Thoracic aorta (tissue), 2 donors: ENCODE data around the gene LCA5L. TPM values are rescaled to one million over a fixed set of nuclear protein-coding genes. Genes with fewer than 3 reads are reported as not detected.

Experiments
- ATAC-seq: fragments of 150-250 bp; one replicate; pipeline ENCODE4 v1.8.0; 2017; ENCODE audit warnings: low read depth; ENCODE audit not compliant: insufficient number of reproducible peaks, low FRiP score
- DNase-seq: peaks from one replicate; pipeline ENCODE4 v3.0.0-alpha.2; 2020; ENCODE audit warnings: low spot score
- H3K27ac ChIP-seq, 2 donors: fragments of 200-600 bp; sonication (generic); 1 replicate in 1 of 2; 2 replicates in 1 of 2; pipeline ENCODE4 v1.5.1; 2016; ENCODE audit warnings: mild to moderate bottlenecking in 2 of 2, moderate library complexity in 2 of 2
- H3K27me3 ChIP-seq: fragments of 200-600 bp; sonication (generic); replicated peaks from 2 replicates; pipeline ENCODE4 v1.6.0; 2016; ENCODE audit warnings: mild to moderate bottlenecking; ENCODE audit not compliant: insufficient read depth
- H3K36me3 ChIP-seq: fragments of 200-600 bp; sonication (generic); one replicate; pipeline ENCODE4 v1.5.1; 2016
- H3K4me1 ChIP-seq, 2 donors: fragments of 200-600 bp; sonication (generic); 1 replicate in 1 of 2; 2 replicates in 1 of 2; pipeline versions ENCODE4 v1.5.1 to v1.6.0; 2016; ENCODE audit warnings: low read depth in 2 of 2, mild to moderate bottlenecking in 1 of 2; ENCODE audit not compliant: control insufficient read depth in 1 of 2
- H3K4me3 ChIP-seq: fragments of 200-600 bp; sonication (generic); 2 replicates; pipeline ENCODE4 v1.5.1; 2016; ENCODE audit warnings: mild to moderate bottlenecking
- H3K9me3 ChIP-seq: fragments of 200-600 bp; sonication (generic); 2 replicates; pipeline ENCODE4 v1.5.1; 2016
- total RNA-seq, 2 donors: library from RNA; depleted of rRNA; stranded (reverse); fragments of >200 nt; gene quantifications; one replicate each; pipeline versions ENCODE4 v1.1.0 to v1.2.3, GENCODE V29; 2016
- TF ChIP-seq, protein P1 (sequence below): fragments of 200-600 bp; sonication (generic); IDR thresholded peaks from one replicate; pipeline ENCODE4 v1.5.1; 2019; ENCODE audit warnings: antibody characterized with exemption

The LCA5L gene
- total RNA-seq, 2 donors from 2014 or later, result 1.2 to 3.2 TPM

DNA sequence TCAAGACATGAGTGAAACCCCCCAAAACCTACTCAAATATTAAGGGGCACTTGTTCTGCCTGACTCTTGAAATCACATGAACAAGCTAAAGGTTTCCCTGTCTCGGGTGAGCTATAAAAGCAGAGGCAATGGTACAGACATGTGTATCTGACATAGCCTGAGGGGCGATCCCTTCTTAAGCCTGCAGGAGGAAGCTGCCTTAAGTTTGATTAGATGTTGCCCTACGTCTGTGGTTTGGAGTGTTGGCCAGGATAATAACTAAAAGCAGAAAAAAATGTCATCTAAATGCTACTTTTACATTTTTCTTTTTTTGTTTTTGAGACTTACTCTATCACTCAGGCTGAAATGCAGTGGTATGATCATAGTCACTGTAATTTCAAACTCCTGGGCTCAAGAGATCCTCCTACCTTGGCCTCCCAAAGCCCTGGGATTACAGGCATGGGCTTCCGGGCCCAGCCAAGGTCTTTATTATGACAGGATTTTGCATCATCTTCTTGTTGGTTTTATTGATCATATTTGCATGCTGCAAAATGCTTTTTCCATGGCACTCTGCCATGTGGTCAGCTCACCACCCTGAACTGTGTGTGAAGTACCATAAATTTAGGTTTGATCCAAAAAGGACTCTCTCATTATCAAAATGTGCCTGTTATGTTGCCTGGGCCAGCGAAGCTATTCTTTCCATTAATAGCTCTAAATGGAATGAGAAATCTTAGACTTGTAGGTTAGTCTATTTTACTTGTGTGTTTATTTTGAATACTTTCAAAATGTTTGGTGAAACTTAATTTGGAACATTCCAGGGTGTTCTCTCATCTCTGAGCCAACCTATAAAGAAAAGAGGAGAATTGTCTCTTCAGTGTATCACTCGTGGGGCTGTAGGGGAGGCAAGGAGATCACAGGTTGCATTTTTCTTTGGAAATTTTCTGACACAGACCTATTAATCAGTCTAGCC, 81.7 kb downstream of the LCA5L start:
- H3K36me3 ChIP-seq, result no peaks in the 10 kb centered on the region
- ATAC-seq, result no peak
- no peak overlapping the region for H3K4me3 ChIP-seq

DNA sequence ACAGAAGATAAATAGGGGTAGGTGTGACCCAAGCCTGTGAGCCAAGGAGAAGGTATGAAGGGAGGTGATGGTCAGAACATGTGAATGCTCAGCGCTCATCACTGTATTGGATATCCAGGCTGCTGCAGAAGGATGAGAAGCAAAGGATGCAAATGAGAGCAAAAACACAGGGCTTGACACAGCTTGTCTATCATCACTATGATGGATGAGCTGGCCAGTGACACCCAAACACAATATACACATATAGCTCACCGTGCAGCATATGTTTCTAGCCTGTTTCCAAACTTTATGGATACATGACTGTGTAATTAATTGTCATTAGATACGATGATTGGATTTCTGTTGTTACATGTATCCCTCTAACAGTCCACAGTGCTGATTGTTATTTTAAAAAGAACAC, 82.8 kb downstream of the LCA5L start:
- H3K27me3 ChIP-seq, result no peaks in the 10 kb centered on the region
- no peak overlapping the region for H3K4me3 ChIP-seq
- no peak for DNase-seq
- no peaks in the 10 kb centered on the region for H3K36me3 ChIP-seq
- peaks cover 0 to 11% of the 10 kb centered on the region in 2 donors for H3K4me1 ChIP-seq
- TF ChIP-seq, protein P1, sequence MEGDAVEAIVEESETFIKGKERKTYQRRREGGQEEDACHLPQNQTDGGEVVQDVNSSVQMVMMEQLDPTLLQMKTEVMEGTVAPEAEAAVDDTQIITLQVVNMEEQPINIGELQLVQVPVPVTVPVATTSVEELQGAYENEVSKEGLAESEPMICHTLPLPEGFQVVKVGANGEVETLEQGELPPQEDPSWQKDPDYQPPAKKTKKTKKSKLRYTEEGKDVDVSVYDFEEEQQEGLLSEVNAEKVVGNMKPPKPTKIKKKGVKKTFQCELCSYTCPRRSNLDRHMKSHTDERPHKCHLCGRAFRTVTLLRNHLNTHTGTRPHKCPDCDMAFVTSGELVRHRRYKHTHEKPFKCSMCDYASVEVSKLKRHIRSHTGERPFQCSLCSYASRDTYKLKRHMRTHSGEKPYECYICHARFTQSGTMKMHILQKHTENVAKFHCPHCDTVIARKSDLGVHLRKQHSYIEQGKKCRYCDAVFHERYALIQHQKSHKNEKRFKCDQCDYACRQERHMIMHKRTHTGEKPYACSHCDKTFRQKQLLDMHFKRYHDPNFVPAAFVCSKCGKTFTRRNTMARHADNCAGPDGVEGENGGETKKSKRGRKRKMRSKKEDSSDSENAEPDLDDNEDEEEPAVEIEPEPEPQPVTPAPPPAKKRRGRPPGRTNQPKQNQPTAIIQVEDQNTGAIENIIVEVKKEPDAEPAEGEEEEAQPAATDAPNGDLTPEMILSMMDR, result no peak
- no peak for ATAC-seq
- no peak overlapping the region for H3K27ac ChIP-seq
- no peaks in the 10 kb centered on the region for H3K9me3 ChIP-seq

More for the DNA sequence above, 81.7 kb downstream of the LCA5L start:
- no peak for DNase-seq
- Histone ChIP-seq H3K27ac (peak overlapping the region in 1 of 2 donors; percentile 25), H3K4me1 (peaks cover 0 to 11% of the 10 kb centered on the region in 2 donors), H3K27me3 (no peaks in the 10 kb centered on the region), H3K9me3 (no peaks in the 10 kb centered on the region)
- TF ChIP-seq, protein P1, result no peak

DNA sequence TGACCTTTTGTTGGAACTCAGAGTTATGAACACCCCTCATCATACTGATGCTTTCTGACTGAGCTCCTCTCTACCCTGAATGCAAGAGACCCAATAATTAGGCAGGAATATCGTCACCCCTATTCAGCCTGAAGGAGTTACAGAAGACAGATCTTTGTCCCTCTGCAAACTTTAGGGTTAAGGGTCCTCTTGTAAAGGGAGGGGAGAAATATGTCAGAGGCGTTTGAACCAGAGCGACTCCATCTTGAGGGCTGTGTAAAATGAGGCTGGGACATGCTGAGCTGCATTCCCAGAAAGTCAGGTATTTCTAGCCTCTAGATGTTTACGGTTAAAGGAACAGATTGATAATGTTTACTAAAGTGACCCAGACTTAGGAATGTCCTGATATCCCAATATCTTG, 86.2 kb downstream of the LCA5L start:
- Histone ChIP-seq H3K9me3 (no peaks in the 10 kb centered on the region), H3K27me3 (no peaks in the 10 kb centered on the region), H3K4me1 (peaks cover 0 to 5% of the 10 kb centered on the region in 2 donors), H3K4me3 (no peak overlapping the region), H3K36me3 (no peaks in the 10 kb centered on the region), H3K27ac (no peak overlapping the region)
- no peak for ATAC-seq
- TF ChIP-seq, protein P1, result no peak
- DNase-seq, result no peak

Other genes starting within 250 kb of the LCA5L start
- 10 to 100 TPM; 56.0 to 81.6 TPM for gene BRWD1, start 132.1 kb downstream of the LCA5L start, total RNA-seq
- gene HMGN1, start 96.7 kb downstream of the LCA5L start, total RNA-seq, result 10 to 100 TPM; 32.0 to 65.2 TPM
- 10 to 100 TPM; 14.6 to 24.9 TPM for gene SH3BGR, start 6.2 kb upstream of the LCA5L start, total RNA-seq
- under 1 TPM in 1 of 2 donors, not detected in 1; 0.14 TPM for gene B3GALT5, start 167.2 kb upstream of the LCA5L start, total RNA-seq